ENCODE results near the gene CYP4B1. TPM values are rescaled to one million over a fixed set of nuclear protein-coding genes. Genes with fewer than 3 reads are reported as not detected.

The CYP4B1 gene
- total RNA-seq, 2 donors from 2014 or later = 12.5 to 30.0 TPM

GRCh38 chr1:46809071-46809470, 10.2 kb downstream of the CYP4B1 start:
- ATAC-seq = no peak
- no peaks in the 10 kb centered on the region for H3K9me3 ChIP-seq
- intact Hi-C loops (cut with DNase I) = no loop called here
- no peaks in the 10 kb centered on the region for H3K27me3 ChIP-seq
- TF ChIP-seq, protein P1, sequence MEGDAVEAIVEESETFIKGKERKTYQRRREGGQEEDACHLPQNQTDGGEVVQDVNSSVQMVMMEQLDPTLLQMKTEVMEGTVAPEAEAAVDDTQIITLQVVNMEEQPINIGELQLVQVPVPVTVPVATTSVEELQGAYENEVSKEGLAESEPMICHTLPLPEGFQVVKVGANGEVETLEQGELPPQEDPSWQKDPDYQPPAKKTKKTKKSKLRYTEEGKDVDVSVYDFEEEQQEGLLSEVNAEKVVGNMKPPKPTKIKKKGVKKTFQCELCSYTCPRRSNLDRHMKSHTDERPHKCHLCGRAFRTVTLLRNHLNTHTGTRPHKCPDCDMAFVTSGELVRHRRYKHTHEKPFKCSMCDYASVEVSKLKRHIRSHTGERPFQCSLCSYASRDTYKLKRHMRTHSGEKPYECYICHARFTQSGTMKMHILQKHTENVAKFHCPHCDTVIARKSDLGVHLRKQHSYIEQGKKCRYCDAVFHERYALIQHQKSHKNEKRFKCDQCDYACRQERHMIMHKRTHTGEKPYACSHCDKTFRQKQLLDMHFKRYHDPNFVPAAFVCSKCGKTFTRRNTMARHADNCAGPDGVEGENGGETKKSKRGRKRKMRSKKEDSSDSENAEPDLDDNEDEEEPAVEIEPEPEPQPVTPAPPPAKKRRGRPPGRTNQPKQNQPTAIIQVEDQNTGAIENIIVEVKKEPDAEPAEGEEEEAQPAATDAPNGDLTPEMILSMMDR (IDR thresholded peaks at IDR 0.05) = no peak
- no peak for TF ChIP-seq POLR2A (IDR thresholded peaks at IDR 0.05)
- H3K36me3 ChIP-seq (replicated peaks in 1 of 2; ENCODE audit: insufficient read depth in 1 of 2, low read depth in 2 of 2) = no peaks in the 10 kb centered on the region
- DNase-seq = no peak
- no peak overlapping the region for H3K4me3 ChIP-seq
- 85 to 100% methylated on average over 1 of the region's 1 CpG for WGBS, 2 donors
- H3K4me1 ChIP-seq = no peaks in the 10 kb centered on the region
- H3K27ac ChIP-seq = no peak overlapping the region

GRCh38 chr1:46809904-46810303, 11.1 kb downstream of the CYP4B1 start:
- 82 to 86% methylated on average over 3 of the region's 3 CpGs for WGBS, 2 donors
- ATAC-seq (no peak), DNase-seq (no peak)
- intact Hi-C loops (cut with DNase I) = no loop called here
- Histone ChIP-seq H3K4me1 (no peaks in the 10 kb centered on the region), H3K4me3 (no peak overlapping the region), H3K27me3 (no peaks in the 10 kb centered on the region), H3K27ac (no peak overlapping the region), H3K9me3 (no peaks in the 10 kb centered on the region), H3K36me3 (replicated peaks in 1 of 2; ENCODE audit: insufficient read depth in 1 of 2, low read depth in 2 of 2) (no peaks in the 10 kb centered on the region)
- TF ChIP-seq, protein P1 (IDR thresholded peaks at IDR 0.05) = no peak
- TF ChIP-seq POLR2A (IDR thresholded peaks at IDR 0.05) = no peak

DNA sequence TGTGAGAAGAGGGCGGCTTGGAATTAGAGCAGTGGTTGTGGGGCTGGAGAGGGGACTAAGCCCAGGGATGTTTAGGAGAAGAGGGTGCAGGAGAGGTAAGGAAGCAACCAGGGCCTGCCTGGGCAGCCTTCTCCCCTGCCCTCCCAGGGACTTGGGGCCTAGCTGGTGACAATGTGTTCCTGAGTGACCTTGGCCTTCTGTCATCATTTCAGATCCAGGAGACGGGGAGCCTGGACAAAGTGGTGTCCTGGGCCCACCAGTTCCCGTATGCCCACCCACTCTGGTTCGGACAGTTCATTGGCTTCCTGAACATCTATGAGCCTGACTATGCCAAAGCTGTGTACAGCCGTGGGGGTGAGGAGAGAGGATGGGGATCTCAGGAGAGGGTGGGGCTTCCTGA, 11.8 kb downstream of the CYP4B1 start:
- ATAC-seq = no peak
- Histone ChIP-seq H3K36me3 (replicated peaks in 1 of 2; ENCODE audit: insufficient read depth in 1 of 2, low read depth in 2 of 2) (no peaks in the 10 kb centered on the region), H3K9me3 (no peaks in the 10 kb centered on the region), H3K4me1 (no peaks in the 10 kb centered on the region), H3K4me3 (no peak overlapping the region), H3K27ac (no peak overlapping the region), H3K27me3 (no peaks in the 10 kb centered on the region)
- no peak for DNase-seq
- intact Hi-C loops (cut with DNase I) = no loop called here
- WGBS, 2 donors = 85 to 90% methylated on average over 5 of the region's 5 CpGs
- no peak for TF ChIP-seq POLR2A (IDR thresholded peaks at IDR 0.05)
- TF ChIP-seq, protein P1 (IDR thresholded peaks at IDR 0.05) = no peak

DNA sequence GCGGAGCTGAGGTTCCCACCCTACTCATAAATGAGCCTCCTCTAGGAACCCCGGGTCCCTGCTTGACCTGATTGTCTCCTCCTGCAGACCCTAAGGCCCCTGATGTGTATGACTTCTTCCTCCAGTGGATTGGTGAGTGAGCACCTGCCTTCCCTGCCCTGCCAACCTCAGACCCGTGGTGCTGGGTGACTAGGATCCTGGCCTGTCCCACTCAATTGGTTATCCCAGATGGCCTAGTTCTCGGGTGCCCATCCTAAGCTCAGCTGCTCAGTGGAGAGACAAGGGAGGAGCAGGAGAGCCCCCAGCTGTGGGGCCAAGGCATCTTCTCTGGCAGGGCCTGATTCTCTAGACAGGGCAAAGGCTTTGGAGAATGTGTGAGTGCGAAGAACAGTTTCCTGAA, 12.2 kb downstream of the CYP4B1 start:
- Histone ChIP-seq H3K27ac (no peak overlapping the region), H3K9me3 (no peaks in the 10 kb centered on the region), H3K4me3 (no peak overlapping the region), H3K36me3 (replicated peaks in 1 of 2; ENCODE audit: insufficient read depth in 1 of 2, low read depth in 2 of 2) (no peaks in the 10 kb centered on the region), H3K4me1 (no peaks in the 10 kb centered on the region), H3K27me3 (no peaks in the 10 kb centered on the region)
- WGBS, 2 donors = 79 to 86% methylated on average over 4 to 5 of the region's 5 CpGs
- intact Hi-C loops (cut with DNase I) = no loop called here
- ATAC-seq = no peak
- TF ChIP-seq POLR2A (IDR thresholded peaks at IDR 0.05) = no peak
- TF ChIP-seq, protein P1 (IDR thresholded peaks at IDR 0.05) = no peak
- DNase-seq = no peak

GRCh38 chr1:46812065-46812963, 13.5 kb downstream of the CYP4B1 start:
- WGBS, 2 donors = 74 to 100% methylated on average over 7 to 11 of the region's 11 CpGs
- Histone ChIP-seq H3K27me3 (no peaks in the 10 kb centered on the region), H3K36me3 (replicated peaks in 1 of 2; ENCODE audit: insufficient read depth in 1 of 2, low read depth in 2 of 2) (no peaks in the 10 kb centered on the region), H3K9me3 (no peaks in the 10 kb centered on the region), H3K27ac (no peak overlapping the region), H3K4me1 (no peaks in the 10 kb centered on the region), H3K4me3 (no peak overlapping the region)
- no peak for ATAC-seq
- intact Hi-C loops (cut with DNase I) = no loop called here
- DNase-seq = no peak
- no peak for TF ChIP-seq POLR2A (IDR thresholded peaks at IDR 0.05)
- TF ChIP-seq, protein P1 (IDR thresholded peaks at IDR 0.05) = no peak

All from body of pancreas (tissue), 4 donors.